ENCODE measurements around the gene CDK6.

Gene CDK6

DNA sequence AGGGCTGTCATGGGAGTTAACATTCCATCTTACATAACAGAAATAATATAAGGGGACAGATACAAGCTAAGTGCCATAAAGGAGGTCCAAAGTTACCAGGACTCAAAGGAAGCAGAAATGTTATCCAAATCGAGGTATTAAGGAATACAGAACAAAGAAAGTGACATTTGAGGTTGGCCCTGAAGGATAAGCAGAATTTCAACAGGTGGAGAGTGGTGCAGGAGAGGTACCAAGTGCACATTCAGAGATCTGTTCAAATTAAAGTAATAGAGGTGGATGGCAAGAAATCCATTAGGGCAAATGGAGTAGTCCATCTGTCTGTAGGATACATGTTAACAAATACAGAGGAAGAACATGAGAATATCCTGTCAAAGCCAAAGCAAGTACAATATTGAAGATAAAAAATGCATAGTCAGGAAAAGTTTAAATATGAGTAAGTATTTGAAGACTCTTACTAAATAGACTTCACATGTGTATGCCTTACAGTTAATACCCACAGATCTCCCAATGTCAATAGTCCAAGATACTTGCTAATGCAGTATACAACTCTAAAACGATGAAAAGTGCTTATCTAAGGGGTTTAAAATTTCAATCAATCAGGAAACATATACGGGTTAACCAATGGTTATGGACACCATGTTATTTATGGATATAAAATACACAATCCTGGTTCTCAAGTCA, 10.0 kb downstream of the CDK6 start:
- DNase-seq (ENCODE audit: low spot score): no peak

DNA sequence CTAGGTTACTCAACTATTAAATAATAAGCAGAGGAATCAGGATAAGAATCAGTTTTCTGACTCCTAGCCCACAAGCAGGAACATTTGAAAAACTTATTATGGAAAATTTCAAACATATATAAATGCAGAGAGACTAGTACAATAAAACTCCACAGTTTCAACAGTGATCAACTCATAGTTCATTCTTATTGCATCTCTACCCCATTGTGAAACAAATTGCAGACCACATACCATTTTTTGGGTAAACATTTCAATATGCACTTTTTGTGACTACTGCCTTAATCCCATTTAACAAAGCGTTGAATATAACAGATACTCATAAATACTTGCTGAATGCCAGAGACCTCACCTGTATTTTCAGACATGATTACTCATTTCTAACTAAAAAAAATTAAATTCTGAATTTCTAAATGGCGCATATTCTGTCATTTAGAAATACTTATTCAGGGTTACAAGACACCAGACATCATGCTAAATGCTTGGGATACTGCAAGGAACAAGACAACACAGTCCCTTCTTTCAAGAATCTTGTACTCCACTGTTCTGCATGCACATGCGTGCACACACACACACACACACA, 11.4 kb downstream of the CDK6 start:
- no peak for DNase-seq (ENCODE audit: low spot score)

DNA sequence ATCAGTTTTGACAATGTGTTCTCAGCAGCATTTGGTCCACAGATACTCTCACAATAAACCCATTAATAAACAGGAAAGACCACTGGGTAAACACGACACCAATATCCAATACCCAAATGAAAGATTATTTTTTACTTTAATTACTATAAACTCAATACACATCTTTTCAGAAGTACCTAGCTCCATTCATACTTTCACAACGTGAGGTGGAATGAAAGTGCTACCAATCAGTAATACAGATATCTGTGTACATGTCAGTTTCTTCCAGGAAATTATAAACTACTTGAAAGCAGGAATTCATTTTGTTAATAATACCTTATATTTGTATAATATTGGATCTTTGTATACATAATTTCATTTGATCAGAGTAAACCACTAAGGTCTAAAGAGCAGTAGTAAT, 11.9 kb downstream of the CDK6 start:
- DNase-seq (ENCODE audit: low spot score): no peak

DNA sequence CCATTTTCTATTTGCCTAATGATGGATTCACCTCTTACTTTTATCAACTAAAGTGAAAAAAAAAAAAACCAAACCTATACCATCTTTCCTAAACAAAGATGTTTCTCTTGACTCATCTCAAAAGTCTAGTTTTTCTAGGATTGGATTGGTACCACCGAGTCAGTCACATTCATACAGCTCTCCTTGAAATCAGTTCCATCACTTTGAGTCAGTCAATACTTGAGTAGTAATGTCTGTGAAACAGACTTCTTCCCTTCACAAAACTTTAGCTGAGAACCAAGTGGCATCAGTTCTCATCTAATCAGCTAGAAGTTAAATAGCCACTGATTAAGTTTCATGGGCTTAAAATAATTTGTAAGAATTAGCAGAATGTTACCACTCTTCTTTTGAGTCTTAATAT, 13.3 kb downstream of the CDK6 start:
- no peak for DNase-seq (ENCODE audit: low spot score)

DNA sequence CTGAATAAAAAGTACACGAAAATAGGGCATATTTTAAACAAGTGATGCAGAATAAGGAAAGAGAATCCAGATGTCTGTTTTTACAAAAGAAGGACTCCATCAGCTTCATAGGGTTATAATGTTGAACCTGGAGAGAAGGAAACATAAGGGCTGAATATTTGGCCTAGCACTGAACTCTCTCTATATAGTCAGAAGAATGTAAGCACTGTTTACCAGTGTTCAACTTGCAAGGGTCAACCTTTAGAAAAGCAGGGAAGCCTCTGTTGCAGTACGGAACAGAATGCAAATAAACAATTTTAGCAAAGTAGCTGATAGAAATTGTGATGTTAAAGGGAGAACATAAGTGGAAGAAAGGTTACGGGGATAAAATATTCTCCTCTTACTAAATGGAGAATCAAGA, 16.2 kb downstream of the CDK6 start:
- DNase-seq (ENCODE audit: low spot score): no peak

DNA sequence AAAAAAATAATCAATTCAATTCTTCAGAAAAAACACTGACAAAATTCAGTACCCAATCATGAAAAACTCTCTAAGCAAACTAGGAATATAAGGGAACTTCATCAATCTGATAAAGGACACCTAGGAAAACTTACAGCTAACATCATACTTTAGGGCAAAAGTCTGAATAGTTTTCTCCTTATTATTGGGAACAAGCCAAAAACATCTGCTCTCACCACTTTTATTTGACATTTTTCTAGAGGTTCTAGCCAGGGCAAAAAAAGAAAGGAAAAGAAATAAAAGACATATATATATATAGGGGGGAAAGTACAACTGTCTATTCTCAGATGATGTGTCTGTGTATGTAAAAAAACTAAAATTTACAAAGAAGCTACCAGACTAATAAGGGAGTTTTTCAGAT, 19.0 kb downstream of the CDK6 start:
- no peak for DNase-seq (ENCODE audit: low spot score)

DNA sequence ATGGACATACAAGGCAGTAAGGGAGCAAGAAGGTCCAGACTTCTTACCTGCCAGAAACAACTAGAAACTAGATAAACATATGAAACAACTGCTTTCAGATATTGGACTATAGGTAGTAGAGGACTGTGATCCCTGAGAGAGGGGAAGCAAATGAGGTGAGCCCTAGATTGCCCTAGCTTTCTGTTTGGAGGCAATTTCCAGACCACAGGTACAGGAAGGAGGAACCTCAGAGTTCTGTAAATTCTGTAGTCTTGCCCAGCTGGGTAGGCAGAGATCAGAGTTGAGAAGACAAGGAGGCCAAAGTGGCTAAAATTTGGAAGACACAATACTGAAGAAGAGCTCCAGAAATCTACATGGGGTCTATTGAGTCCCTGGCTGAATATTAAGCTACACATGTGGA, 21.0 kb downstream of the CDK6 start:
- no peak for DNase-seq (ENCODE audit: low spot score)

DNA sequence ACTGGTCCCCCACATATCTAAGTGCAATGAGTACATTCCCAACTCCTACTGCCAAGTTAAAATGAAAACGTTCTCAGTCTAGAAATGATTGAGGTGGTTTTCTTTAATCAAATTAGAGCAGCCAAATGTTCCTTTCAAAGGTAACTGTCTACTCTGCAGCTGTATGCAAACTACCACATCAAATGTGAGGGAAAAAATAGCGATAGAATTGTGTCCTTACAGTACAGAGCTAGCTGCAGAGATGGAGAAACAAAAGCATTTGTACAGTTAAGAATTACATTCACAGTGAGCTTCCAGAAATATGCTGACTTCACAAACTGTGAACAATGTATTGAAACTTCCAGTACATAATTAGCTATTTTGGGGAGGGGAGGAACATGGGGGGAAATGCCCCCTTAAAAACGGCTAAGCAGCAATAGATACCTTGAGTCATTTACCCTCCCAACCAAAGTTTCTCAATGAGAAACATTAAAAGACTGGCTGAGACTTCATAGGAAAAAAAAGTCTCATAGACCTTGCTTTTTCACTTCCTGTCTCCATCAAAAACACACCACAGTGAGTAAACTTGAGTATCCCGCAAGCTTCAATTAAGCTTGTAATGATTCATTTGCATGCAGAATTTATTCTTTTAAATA, 22.9 kb downstream of the CDK6 start:
- DNase-seq (ENCODE audit: low spot score): peak; percentile 51

DNA sequence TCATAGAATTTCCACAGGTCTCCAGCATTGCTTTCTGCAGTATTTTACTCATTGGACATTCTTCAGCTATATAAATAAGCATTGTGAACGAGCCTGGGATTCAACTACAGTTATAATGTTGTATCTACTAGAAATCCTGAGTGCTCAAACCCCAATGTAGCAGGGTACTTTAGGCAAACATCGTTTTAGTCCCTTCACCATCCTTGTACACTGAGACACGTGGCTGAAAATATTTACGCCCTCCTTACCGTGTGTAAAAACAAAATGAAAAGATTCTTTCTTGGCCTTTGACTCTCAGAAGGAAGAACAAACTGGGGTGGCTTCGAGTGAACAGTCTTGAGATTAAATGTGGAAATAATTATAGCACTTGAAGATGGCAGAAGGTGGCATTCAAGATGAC, 25.2 kb downstream of the CDK6 start:
- DNase-seq (ENCODE audit: low spot score): no peak

DNA sequence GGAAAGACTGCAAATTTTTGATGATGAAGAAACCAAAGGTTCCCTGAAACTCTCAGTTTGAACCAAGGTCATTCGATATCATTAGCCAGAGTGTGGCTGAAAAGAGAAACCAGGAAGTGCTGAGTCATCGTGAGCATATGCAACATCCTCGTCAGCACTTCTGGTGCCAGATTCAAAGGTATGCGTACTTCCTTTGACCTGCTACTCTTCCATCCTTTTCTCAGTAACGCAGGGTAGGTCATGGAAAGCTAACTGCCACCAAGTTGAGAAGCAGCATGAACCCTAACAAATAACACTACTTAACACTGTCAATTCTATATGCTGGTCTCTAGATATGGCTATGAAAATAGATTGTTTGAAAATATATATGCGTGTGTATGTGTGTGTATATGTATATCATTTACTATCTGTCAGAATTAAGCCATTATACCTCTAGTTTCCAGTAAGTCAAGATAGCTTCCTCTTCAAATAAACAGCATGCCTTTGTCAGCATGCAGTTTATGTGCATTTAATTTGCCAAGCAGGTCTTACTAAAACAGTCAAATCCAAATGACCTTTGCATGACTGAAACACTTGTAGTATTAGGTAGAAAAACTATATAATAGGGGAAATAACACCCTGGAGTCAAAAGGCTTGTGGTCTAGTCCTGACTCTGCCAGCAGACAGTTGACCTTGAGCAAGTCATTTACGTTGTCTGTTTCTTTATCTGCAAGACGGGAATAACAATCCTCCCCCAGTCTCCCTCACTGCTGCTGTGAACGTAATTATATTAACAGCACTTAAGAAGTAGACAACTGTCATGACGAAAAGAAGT, 26.4 kb downstream of the CDK6 start:
- peak; percentile 75 for DNase-seq (ENCODE audit: low spot score)

DNA sequence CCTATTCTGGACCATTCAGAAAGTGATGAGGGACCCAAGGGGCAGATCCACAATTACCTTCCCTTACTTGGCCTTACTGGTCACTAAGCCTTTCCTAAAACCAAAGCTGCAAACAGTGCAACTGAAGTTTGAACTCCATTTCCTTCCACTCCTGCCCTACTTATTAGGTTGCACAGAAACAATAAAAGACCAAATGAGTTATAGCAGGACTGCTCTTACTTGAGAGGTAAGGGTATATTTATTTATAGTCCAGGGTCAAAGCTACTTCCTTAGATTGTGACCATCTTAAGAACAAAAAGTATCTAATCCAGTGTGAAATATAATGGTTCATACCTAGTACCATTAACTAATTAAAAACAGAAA, 27.0 kb downstream of the CDK6 start:
- DNase-seq (ENCODE audit: low spot score): no peak

DNA sequence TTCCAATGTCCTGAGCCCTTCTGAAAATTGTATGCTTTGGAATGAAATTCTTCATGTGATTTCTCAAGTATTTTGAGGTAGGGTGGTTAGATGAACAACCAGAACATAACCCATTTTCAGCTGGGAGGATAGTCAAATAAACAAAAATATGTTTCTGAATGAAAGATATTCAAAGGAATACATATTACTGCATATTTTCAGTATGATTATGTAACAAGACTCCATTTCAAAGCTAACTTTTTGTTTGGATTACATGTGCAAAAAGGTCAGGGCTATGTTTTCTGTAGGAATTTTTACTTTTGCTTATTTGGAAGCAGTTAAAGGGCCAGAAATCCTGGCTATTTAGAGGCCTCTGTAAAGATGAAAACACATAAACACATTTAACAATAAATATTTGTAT, 27.7 kb downstream of the CDK6 start:
- no peak for DNase-seq (ENCODE audit: low spot score)

DNA sequence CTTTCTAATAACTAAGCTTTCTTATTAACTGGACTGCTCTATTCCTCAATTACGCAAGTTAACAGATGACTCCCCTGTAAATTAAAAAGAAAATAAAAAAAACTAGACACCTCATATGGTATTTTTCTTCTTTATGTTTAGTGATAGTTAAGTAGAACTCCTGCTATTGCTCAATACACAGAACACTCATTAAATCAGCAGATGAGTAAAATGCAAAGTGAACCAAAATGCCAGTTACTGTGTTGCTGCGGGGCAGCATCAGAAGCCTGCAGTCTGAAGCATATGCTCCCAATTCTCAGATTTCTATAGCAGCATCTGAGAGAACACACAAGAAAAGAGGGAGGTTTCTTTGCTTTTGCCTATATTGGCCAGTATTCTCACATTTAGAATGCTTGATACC, 28.4 kb downstream of the CDK6 start:
- no peak for DNase-seq (ENCODE audit: low spot score)

DNA sequence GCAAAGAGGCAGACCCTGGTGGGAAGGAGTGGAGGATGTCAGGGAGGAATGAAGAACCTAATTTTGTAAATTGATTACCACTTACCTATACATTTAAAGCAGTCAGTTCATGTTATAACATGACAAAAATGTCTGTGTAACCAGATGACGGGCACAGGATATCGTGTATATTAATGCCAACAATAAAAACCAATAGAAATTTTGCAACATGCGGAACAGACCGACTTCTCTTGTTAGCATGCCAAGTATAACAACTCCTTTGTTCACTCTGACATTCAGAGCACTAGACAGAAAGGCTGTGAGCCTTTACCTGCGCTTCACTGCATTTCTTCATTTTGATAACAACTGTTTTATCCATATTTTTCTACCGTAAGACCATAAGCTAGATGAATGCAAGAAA, 29.9 kb downstream of the CDK6 start:
- no peak for DNase-seq (ENCODE audit: low spot score)

DNA sequence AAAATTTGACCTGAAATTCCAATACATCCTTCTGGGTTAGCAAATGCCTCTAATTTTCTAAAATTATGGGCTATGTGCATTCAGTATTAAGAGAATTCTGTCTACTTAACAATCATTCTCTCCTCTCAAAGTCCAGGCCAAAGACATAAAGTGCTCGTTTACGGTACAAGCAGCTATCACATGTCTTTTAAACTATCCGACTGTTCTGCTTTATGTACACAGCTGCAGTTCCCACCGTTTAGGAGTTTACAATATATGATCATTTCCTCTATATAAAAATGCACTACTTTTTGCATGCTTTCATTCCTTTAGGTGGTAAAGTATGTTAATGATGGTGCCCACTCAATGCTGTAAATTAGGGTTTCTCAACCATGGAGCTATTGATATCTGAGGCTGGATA, 34.0 kb downstream of the CDK6 start:
- DNase-seq (ENCODE audit: low spot score): no peak

DNA sequence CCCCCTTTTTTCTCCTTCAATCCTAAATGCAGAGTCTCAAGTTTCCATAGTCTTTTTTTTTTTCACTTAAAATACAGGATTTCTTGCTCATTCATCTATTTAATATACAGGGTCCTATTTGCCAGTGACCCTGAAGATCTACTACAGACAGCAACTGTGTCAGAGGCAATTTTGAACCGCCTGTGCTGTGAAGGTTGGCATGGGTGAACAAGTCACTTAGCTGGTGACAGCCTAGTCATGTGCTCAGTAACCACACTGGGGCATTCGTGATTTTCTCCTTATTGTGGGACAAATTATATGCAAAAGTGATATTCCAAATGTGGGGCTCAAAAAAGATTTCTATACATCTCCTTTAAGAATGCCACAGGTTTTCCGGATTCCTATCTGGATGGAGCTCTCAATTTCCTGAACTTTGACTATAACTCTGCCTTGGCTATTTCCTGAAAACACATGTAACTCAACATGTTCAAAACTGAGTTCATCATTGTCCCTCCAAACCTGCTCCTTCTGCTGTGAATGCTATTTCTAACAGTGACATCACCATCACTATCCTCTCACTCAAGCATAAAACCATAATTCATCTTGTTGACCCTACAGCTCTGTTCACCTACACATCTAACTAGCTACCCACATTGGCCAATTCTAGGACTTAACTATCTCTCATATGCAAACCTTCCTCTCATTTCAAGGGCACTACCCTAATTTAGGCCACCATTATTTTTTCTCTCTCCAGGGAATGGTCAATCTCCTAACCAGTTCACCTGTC, 36.7 kb downstream of the CDK6 start:
- no peak for DNase-seq (ENCODE audit: low spot score)

DNA sequence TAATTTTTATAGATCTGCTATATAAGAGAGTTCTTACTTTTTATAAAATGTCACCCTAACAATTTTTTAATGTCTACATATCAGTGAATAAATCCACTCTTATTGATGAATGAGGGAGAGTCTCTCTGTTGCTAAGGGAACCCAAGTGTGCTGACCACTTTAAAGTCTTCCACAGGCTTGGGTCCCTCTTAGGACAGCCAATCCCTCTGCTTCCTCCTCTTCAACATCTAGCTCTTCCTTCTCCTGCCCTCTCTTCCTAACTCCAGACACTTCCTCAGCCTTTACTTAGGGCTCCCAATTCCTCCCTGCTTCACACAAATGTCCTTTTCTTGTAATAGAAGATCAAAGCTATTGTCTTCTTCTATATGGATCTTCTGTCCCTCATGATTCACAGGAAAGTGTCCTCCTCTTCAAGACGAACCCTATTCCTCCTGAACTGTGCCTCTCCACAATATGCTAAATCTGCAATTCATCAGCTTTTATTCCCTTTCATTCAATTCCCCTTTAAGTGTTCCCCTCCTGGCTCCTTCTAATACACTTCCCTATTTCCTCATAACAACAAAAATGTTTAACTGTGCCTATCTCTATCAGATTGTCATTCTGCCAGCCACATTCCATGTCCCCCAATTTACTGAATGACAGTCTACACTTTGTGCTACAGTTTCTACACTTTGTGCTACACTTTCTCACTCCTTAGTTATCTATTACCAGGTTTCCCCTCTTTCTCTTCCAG, 37.7 kb downstream of the CDK6 start:
- DNase-seq (ENCODE audit: low spot score): no peak

DNA sequence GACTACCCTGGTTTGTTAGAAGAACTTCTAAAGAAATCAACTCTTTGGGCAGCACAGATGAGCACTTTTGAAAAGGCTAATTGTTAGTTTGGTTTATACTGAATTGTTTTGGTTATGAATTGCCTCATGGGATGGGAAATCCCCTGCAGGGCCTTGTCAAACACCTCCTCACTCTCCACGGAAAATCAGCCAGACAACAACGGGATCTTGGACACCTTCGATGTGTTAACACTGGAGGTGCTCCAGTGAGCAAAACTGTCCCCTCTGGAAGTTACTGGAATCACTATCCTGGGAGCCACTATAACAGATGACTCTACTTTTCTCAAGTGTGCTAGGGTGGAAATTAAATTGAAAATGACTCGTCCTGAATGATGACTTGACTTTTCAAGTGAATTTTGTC, 38.7 kb downstream of the CDK6 start:
- no peak for DNase-seq (ENCODE audit: low spot score)

DNA sequence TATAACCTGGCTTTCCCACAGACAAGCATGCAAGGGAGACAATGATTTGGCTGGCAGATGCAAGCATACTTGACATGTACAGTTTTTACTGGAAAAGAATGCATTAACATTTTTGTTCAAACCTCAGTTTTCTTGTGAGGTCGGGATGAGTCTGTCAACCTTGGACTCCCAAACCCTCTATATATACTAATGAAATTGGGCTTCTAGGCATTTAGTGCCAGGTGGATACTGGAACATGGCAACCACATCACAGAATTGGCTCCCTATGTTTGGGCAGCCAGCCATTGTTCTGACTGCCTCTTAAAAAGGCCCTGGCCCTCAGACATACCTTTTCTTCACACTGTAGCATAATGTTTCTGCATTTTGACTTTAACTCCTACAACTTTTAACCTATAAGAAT, 39.1 kb downstream of the CDK6 start:
- no peak for DNase-seq (ENCODE audit: low spot score)

DNA sequence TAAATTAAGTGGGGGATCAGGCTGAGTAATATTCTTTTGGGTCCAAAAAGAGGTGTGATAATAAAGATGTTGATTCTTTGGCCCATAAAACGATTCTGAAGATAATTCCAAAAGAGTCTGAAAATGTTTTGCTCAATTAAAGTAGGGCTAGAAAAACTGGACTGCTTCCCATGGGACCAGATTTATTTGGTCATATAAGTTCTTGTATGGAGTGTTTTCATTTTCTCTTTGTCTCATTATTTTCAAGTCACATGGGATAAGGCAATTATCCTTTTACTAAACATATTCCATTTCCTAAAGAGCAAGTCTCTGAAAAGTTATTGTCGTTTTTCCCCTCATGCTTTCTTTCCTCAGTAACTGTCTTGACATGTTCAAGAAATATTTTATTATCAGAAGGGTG, 41.5 kb downstream of the CDK6 start:
- no peak for DNase-seq (ENCODE audit: low spot score)

DNA sequence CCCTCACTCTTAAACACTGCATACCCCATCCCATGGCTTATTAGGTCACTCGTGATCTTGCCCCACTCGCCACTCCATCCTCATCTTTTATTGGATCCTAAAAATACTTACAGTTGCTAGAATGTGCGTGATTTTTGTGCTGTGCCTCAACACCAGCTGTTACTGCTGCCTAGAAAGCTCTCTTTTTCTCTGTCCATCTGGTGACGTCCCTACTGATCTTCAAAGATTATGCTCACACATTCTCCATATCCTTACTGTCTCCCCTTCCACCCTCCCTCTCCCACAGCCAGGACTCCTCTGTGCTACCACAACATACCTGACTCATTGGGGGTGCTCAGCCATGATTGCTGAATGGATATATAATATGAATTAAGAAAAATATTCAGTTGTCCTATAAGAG, 42.0 kb downstream of the CDK6 start:
- DNase-seq (ENCODE audit: low spot score): no peak
